Iris pigment epithelial cell (primary cell): ENCODE data around the gene ZNF284.
"Not testable (repeated sequence)": the region's sequence is repeated elsewhere in the genome, so short reads cannot be mapped to it uniquely, and the experiment has no call there.

Experiments used
- DNase-seq: peaks from one replicate; pipeline ENCODE4 v3.0.0-alpha.2; 2011; ENCODE audit warnings: low read depth

Gene ZNF284

DNA sequence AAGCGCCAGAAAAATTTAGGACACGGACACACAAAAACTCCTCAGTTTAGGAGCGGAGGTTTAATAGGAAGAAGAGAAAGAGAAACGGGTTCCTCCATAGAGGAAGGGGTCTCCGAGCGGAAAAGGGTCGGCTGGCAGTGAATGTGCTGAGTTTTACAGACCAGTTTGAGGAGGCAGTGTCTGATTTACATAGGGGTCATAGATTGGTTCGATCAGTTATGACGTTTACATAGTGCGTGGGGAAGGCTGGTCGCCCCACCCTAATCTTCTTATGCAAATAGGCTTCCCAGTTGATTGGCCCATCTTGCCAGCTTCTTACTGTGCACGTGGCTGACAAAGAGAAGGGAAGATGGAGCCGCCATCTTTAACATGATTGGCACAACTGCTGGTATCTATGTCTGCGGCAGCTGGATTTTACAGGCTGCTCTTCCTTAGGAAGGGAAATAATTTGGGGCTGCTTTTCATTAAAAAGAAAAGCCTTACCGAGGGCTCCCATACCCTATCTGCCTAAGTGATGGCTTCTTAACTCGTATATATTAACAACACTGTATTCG is 40.0 kb downstream of the ZNF284 start:
- peak; percentile 97 for DNase-seq

DNA sequence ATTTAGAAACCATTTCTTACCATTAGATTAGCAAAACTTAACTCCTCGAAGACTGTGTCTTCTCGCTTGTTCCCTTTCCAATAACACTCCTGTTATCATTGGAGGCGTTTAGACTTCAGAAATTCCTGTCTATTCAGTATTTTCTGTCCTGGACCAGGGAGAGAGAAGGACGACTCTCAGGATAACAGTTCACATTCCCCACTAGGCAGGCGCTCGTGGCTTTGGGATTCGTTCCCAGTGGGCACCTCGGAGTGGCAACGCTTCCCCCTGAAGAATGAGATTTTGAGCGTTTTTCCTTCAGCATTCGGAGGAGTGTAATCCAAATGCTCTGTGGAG is 40.8 kb downstream of the ZNF284 start:
- DNase-seq, result no peak

DNA sequence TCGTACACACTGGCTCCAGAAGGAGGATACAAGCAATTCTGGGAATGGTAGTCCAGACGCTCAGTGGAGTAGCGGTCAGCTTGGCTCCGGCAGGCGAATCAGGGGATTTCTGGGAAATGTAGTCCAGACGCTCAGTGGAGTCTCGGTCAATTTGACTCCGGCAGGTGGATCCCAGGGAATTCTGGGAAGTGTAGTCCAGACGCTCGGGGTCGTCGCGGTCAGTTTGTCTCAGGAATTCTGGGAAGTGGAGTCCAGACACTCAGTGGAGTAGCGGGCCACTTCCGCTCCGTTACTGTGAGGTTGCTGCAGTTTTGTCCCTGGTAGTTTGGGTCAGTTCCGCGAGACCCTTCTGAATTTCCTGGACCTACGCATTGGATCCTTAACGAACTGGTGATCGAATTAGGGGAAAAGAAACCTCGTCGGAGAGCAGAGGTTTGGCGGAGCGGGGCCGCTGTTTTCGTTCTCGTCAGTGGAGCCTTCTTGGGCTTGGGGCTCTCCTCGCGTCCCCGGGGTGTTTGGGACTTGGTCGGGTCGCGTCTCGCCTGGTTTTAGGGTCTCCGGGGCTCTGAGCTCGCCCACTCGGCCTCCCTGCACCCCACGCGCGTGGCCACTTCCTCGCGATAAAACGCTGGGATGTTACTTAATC is 41.3 kb downstream of the ZNF284 start, which contains the start of gene ZNF225:
TSS of gene ZNF225 (plus strand) at position 262 of the 646 bp plus-strand sequence. CDS start 2,429 bp downstream, outside the sequence.
- peak; percentile 99 for DNase-seq

DNA sequence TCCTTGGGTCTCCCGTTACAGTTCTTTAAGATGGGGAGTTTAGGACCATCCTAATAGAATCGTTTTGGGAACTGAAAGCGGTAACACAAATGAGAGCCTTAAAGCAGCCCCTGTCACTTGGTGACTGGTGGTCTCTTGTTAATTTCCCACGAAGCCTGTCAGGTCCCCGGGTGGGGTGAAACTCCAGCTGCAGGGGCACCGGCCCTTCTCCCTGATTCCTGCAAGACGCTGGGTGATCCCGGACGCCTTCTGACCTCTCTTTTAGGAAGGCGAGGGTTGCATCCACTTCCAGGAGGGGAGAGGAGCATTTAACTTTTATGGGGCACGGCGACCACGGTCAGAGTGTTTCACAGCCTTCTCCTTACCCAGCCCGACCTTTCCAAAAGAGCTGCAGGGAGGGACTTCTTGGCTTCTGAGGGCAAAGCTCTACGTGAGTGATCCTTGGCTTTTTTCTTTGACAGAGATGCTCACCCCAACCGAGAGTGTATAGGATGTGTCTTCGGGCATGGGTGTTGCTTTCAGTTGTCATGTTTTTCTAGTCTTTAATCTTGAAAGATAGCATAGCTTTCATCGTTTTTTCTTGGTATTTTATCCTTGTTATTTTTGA is 41.9 kb downstream of the ZNF284 start:
- DNase-seq, result no peak

DNA sequence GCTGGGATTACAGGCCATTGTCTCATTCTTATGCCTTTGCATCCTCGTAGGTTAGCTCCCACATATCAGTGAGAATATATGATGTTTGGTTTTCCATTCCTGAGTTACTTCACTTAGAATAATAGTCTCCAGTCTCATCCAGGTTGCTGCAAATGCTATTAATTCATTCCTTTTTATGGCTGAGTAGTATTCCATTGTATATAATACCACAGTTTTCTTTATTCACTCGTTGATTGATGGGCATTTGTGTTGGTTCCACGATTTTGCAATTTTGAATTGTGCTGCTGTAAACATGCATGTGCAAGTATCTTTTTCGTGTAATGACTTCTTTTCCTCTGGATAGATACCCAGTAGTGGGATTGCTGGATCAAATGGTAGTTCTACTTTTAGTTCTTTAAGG is 49.2 kb downstream of the ZNF284 start:
- not testable (repeated sequence) for DNase-seq

DNA sequence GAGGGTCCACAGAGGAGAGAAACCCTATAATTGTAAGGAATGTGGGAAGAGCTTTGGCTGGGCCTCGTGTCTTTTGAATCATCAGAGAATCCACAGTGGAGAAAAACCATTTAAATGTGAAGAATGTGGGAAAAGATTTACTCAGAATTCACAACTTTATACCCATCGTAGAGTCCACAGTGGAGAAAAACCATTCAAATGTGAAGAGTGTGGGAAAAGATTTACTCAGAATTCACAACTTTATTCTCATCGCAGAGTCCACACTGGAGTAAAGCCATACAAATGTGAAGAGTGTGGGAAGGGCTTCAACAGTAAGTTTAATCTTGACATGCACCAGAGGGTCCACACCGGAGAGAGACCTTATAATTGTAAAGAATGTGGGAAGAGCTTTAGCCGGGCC is 60.0 kb downstream of the ZNF284 start:
- DNase-seq, result no peak
